GM12801 (cell line): Measurements from ENCODE around the gene SLITRK2.

ENCODE experiments used
- CTCF ChIP-seq: IDR thresholded peaks from one replicate; pipeline ENCODE4 v1.5.1; 2011; ENCODE audit warnings: control low read depth; ENCODE audit not compliant: insufficient read length; ENCODE audit errors: extremely low read depth

SLITRK2 gene

GRCh38 chrX:145818186-145819113, 821 bp downstream of the SLITRK2 start:
- no peak for TF ChIP-seq CTCF

- no peak for TF ChIP-seq CTCF
Measured at GRCh38 chrX:145820825-145821224, 3.2 kb downstream of the SLITRK2 start.

- no peak for TF ChIP-seq CTCF
Measured at GRCh38 chrX:145821291-145821897, 3.8 kb downstream of the SLITRK2 start.

GRCh38 chrX:145821898-145822571, 4.4 kb downstream of the SLITRK2 start:
- no peak for TF ChIP-seq CTCF

- no peak for TF ChIP-seq CTCF
Measured at GRCh38 chrX:145823132-145823531, 5.5 kb downstream of the SLITRK2 start.

- TF ChIP-seq CTCF = no peak
Measured at GRCh38 chrX:145825896-145826295, 8.3 kb downstream of the SLITRK2 start.

GRCh38 chrX:145826466-145826865, 8.8 kb downstream of the SLITRK2 start:
- no peak for TF ChIP-seq CTCF
